Activated CD4-positive, CD25-positive, alpha-beta regulatory T cell treated with anti-CD3 and anti-CD28 coated beads, Interleukin-2, amount 50 U/mL, for 16 hours (primary cell): ENCODE measurements around the gene NES.

Experiments used
- DNase-seq: peaks from one replicate; pipeline ENCODE4 v3.0.0-alpha.2; 2020; ENCODE audit warnings: low read depth, low spot score

NES gene

DNA sequence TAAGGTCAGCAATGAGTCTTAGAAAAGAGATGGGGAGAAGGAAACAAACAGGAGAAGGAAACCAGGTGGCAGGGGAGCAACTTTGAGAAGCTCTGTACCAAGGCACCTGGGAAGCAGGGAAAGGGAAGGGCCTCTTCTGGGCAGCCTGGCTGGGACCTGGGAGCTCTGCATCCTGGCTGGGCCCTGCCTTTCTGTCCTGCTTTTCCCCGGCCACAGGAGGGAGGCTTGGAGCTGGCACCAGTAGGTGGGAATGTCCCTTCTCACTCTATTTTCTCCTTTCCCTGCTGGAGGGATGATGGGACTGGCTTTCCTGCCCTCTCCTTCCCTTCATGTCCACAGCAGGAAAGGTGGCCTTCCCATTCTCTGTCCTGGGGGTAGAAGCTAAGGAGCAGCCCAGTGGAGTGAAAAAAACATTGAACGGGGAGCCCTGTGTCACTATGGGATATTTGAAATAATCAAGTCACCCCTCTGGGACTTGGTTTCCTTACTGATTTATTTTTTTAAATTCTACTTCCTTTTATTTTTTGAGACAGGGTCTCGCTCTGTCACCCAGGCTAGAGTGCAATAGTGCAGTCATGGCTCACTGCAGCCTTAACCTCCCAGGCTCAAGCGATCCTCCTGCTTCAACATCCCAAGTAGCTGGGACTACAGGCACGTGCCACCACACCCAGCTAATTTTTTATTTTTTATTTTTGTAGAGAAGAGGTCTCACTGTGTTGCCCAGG, 5.1 kb upstream of the NES start:
- DNase-seq, result no peak

DNA sequence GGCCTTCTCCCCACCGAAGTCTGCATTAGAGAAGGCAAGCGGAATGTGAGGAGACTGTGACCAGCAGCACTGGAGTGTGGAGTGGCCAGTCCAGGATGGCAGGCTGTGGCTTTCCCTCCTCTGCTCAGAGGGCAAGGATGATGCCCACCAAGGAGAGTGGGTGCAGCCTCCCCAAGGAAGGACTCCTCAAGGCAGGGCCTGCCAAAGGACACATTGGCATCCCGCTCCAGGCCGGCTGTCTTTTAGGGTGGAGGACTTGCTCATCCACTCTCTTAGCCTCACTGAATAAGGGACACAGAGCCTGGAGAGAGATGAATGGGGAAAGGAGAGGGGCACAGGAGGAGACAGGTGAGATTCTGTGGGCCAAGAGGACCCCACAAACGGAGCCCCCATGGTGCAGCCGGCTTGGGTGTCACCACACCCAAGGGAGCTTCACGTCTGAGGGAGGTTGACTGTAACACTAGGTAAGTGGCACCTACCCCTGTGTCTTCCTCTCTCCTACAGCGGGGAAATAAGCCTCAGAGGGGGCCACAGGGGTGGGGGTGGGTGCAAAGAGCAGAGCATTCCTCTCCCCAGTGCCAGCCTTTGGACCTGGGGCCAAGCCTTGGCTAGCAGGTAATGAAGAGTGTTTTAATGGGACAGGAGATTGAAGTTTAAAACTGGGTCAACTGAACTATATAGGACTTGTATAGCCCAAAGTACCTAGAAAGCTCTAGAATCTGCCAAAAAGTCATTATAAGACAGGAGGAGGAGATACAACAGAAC, 4.2 kb upstream of the NES start:
- no peak for DNase-seq

DNA sequence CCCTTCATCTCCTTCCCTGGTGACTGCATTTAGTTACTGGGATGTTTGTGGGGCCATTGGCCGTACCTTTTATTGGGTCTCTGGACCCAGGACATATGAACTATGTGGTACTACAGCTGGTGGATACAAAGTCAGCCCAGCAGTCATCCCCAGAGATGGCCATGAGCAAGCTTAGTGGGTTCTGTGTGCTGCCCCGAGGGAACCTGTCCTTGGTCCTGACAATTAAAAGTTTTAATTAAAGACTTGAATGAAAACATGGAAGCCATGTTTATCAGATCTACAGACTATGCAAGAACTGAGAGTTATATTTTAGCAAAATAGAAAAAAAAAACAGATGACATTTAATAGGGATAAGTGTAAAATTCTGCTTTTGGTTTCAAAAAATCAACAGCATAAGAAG, 2.8 kb upstream of the NES start:
- no peak for DNase-seq

DNA sequence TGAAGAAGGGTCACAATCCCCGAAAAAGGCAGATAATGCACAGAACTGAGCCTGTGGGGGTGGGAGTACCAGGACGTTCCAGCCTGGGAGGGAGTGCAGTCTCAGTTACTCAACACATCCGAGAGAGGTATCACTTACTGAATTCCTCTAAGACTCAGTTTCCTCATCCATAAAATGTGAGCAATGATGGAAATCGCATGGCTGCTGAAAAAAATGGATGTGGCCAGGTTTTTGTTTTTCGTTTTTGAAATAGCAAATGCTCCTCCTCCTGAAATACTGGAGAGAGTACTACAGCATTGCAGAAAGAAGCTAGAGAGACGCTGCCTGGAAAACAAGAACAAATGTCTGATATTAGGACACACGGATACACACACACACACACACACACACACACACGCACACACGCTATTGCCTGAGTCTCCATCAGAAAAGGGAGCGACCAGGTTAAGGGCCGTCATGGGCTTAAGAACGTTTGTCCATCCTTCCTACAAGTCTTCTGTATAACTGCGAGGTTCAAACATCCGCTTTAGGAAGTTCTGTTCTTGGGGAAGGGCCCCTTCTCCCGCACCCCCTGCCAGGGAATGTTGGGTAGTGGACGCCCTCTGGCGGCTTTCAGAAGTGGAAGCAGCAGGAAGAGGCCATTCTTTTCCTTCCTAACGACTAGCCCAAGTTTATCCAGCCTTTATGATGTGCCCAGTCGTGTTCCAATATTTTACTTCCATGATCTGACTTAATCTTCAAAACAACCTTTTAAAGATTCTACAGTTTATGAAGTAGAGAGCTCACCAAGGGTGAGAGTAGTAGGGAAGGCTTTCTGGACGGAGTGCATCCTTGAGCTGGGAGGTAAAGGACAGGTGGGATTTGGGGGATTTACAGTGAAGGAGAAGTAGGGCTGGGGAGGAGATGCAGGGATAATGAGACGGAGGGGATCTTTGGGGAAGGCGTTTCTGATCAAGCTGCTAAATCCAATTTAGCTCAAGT, 699 bp upstream of the NES start:
- DNase-seq, result no peak

DNA sequence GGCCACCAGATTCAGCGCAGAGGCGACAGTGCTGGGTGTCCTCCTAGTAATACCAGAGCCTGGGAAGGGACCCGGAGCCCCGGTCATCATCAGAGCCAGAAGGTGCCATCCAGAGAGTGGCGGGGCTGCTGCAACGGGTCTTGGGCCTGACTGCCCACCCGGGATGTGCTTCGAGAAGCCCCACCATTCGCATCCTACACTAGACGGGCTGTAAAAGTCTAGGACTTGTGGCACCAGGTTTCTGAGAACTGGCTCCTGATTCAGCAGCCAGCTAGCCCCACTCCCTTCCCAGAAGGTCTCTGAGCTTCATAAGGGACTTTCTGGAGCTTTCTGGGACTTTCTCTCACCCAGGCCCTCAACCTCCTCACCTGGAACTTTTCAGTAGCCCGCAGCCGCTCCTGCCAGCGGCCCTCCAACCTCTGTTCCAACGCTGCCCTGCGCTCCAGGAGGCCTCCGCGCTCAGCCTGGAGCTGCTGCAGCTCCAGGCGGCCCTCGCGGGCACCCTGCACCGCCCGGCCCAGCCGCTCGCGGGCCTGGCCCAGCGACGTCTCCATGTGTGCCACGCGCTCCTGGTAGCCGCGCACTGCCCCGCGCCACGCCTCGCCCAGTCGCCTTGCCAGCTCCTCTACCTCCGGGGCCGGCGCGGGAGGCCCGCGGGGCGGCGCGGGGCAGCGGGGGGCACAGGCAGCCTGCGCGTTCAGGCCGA, 940 bp downstream of the NES start:
- DNase-seq, result no peak

DNA sequence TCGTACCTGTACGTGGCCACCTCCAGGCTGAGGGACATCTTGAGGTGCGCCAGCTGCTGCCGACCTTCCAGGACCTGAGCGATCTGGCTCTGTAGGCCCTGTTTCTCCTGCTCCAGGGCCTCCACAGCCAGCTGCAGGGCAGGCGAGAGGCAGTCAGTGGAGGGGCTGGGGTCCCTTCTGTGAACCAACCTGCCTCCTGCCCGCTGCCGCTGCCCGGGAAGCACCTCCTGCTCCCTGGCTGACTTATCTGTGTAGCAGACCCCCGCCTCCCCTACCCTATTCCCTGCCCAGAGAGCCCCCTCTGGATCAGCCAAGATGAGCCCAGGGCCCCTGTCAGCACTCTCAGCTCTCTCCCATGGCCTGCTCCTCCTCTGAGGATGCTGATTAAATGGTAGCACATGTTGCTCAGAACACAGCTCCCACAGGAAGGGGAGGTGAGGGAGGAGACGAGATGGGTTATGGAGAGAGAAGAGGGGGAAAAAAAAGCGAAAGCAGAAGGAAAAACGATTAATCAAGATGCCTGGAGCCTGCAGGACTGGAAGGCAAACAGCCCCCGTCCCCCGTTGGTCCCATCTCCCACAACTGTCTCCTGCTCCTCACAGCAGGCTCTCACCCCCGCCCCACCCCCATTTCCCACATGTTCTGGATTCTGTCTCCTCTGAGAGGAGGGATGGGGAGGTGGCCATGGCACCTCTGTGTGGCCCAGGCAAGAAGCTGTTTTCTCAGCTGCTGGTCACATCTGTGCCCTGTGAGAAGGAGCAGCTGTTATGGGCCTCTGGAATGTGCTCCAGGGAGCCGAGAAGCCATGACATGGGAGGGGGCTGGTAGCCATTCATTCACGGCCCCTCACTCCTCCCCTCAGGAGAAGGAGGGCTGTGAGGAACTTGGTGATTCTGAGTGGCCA, 1.7 kb downstream of the NES start:
- DNase-seq, result no peak

DNA sequence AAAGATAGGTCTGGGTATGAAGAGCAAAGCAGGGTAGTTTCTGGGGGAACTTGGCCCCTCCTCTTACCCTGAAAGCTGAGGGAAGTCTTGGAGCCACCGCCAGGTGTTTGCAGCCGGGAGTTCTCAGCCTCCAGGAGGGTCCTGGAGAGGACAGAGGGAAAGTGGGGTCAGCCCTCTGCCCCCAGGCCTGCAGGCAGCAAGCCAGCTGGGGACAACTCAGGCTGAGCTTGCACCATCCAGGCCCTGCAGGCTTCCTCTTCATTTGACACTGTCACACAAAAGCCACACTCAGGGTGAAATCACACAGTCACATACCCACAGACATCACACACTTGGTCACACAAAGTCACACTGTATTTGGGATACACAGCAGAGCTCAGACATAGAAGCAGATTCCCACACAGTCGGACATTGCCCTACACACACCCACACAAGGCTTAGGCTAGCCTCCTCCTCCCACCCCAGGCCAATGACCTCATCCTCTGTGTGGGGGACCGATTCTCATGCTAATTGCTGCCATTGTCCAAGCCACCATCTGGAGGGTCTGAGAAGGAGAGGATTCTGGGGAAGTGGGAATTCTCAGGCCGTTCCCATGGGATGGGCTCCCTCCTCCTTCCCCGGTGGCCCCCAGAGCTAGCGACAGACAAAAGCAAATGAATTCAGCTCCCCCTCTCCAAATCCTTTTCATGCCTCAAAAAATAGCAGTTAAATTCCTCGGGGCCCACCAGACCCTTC, 3.7 kb downstream of the NES start:
- DNase-seq, result no peak

DNA sequence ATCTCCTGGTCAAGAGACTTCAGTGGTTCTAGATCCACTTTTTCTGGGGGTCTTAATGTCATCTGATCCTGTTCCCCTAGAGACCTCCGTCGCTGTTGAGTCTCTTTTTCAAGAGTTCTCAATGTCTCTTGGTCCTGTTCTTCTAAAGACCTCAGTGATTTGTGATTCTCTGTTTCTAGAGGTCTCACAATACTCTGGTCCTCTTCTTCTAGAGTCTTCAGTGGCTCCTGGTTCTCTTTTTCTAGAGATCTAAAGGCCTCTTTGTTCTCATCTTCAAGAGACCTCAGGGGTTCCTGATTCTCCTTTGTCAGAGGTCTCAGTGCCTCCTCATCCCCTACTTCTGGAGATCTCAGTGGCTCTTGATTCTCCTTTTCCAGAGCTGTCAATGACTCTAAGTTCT, 5.4 kb downstream of the NES start:
- no peak for DNase-seq

DNA sequence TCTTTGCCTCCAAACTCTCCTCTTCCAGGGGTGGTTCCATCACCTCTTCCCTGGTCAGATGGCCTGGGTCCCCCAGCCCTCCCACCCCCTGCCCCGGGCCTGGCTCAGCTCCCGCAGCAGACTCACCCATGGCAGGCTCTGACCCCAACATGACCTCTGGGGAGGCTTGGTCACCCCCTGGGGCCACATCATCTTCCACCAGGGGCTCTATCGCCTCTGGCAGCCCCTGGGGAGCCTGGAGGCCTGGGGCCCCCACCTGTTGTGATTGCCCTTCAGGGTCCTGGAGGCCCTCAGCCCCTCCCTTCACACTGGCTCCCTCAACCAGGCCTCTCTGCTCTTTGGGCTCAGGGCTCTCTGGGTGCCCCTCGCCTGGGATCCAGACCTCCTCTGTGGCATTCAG, 6.4 kb downstream of the NES start:
- DNase-seq, result no peak

DNA sequence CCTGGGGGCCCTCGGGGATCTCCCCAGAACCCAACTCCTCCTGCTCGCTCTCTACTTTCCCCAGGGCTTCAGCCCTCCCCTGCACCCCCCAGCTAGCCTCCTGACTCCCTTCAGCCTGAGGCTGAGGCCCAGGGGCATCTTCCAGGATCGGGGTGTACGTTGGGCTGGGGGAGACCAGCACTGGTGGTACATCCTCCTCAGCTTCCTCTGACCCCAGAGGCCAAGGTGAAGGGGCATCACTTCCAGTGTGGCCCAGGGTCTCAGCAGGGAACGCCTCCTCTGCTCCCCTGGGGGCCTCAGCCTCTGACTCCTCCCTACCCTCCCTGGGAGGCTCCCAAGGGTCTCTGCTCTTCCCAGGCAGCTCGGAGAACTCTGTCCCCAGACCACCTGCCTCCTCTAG, 6.8 kb downstream of the NES start:
- no peak for DNase-seq

DNA sequence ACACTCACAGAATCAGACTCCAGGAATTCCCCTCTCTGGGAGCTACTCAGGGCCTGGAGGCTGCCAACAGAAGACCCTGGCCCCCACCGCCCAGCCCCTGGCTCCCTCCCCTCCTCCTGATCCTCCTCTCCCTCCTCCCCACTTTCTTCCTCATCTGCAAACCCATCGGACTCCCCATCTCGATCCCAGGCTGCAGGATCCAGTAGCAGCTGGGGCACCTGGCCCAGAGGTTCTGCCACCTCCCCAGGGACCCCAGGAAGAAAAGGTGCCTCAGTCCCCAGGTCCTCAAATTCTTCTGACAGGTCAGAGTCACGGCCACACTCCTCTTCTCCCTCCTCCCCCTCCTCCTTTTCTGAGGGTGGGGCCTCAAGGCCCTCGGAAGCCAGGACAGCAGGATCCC, 7.4 kb downstream of the NES start:
- no peak for DNase-seq

DNA sequence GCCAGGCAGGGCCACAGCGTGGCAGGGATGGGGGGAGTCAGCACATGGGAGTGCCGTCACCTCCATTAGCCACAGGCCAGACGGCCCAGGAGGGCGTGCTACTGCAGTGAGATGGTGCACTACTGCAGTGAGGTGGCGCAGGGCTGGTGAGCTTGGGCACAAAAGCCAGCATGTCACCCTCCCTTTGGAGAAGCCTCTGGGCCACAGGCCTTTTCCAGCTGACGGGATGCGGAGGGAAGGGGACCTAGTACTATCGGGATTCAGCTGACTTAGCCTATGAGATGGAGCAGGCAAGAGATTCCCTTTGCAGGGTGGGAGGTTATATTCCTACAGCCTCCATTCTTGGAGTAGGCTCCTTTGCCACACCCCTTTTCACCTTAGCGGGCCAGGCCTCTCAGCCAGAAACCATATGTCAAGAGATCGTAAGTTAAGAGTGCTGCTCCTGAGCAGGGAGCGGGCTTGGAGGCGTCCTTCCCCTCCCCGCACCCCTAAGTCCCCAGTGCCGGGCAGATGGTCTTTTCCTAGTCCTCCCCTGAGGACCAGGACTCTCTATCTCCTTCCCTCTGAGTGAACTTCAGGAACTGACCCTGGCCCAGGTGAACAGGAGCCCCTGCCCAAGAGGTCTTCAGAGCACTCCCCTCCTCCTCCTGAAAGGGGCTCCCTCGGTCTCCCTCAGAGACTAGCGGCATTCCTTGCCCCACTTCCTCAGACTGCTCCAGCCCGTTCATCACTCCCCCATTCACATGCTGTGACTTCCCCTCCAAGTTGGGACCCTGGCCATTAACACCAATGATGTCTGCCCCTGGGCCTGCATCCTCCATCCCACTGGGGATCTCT, 8.2 kb downstream of the NES start:
- DNase-seq, result no peak

DNA sequence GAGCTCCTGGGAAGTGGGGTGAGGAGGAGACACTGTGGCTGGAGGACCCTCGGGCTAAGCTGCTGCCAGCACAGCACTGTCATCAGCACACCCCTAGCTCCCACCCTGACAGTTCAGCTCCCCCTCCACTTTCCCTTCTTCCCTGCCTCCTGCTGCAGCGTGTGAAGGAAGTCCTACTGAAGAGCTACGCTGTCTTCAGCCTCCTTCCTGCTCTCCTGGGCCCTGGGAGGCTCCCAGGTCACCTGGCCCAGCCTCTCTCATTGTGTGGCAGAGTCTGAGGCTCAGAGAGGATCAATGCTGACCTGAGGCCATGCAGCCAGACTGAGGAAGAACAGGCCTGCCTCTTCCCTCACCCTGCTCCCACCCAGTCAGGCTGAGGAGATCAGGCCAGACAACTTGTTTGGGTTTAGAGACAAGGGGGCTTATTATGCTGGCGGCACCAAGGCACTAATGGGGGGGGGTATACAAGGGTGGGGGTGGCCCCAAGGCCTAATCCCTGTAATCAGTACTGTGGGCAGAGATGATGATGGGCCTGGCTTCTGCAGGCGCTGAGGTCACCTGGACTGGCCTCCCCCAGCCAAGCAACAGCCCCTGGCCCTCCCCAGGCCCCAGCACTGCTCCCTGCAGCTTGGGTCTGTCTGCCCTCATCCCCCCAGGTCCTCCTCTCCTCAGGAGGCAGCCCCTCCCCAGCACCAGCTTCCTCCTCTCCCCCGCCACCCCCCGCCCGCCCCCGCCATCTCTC, 9.1 kb downstream of the NES start:
- DNase-seq, result no peak

DNA sequence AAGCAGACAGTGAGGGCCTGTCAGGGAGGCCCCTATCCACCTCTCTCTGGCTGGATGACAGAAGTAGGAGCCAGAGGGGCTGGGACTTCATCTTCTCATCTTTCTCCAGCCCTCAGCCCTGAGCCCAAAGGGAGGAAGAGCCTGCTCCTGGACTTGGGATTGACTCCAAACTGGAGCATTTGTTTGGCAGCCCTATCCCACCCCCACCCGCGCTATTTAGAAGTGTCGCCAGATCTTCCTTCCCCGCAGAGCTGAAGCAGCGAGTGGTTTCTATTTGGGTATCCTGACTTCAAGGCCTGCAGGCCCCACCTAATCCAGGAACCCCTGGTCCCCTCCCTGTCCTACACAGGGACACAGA, 9.6 kb downstream of the NES start:
- DNase-seq, result no peak

DNA sequence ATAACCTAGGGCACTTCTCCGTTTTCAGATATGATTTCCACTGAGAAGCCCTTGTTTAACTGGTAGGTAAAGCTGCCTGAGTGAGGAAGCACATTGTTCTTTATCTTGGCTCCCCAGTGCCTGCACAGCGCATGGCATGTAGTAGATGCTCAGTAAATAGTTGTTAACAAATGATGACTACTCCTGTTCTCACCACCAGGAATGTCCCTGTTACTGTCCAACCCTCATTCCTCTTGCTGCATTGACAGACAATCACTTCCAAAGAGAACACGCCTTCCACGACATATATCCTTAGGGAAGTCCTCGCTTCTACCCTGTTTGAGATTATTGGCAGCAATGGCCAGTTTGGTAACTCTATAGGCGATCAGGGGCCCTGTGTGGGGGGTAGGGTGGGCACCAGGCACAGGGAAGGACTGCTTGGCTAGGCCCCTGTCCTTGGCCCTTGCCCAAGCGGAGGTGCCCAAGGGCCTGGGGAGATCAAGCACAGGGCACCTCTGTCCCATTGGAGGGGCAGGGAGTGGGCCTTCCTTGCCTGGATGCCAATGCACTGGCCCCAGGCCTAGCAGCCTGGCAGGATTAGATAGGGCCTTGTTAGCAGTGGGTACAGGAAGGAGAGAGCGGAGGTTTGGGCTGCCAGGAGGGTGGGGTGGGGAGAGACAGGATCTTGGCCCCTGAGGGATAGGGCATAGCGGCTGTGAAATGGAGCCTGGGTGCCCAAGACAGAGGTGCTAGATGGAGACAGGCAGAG, 10.2 kb downstream of the NES start:
- DNase-seq, result no peak

DNA sequence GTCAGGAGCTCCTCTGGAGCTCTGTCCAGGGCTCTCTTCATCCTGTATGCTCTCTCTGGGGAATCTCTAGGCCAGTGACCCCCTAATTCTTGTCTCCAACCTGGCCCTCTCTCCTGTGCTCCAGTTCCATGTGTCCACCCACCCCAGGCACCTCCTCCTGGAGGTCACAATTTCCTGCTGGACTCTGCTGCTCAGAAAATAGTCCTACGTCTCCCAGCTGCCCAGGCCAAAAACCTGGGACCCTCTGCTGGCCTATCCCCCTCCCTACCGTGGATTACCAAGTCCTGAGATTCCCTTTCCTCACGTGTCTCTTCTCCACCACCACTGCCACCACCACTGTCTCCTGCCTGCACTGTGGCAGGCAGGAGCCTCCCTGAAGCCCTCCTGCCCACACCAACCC, 11.7 kb downstream of the NES start:
- no peak for DNase-seq

DNA sequence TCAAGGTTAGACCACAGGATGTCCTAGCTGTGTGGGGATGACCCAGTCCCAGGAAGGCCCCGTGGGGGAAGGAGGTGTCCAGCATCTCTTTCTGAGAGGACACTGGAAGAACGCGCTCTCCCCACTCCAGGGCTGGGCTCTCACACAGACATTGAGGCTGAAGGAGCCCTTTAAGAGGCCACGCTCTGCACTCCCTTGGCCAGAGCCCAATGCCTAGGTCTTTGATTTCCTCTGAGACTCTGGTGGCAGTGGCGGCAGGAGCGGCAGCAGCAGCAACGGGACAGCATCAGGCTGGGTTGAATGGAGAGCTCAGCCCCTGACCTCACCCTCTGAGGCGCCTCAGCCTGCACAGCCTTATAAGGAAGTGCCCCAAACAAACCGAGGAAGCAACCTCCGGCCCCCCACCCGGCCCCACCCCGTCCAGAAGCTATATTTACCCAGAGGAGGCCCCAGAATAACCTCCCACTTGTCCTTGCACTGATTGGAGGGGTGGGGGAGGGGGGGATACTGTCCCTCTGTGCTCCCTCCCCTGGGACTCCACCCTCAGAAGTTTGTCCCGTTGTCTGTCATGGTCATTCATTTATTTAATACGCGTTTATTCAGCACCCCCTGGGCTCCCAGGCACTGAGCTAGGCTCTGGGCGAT, 12.3 kb downstream of the NES start:
- no peak for DNase-seq
